DOHH2 (cell line): ENCODE results near the gene ESYT3.

Experiments
- H3F3A ChIP-seq: fragments of 200-600 bp; sonication (generic), shearing (Covaris generic); 2 replicates; pipeline ENCODE4 v1.6.0; 2016; ENCODE audit warnings: antibody characterized with exemption, mild to moderate bottlenecking; ENCODE audit not compliant: control insufficient read depth, insufficient read depth
- H3K27ac ChIP-seq: fragments of 200-600 bp; sonication (generic); 2 replicates; pipeline ENCODE4 v1.5.1; 2014; ENCODE audit warnings: low read depth, mild to moderate bottlenecking, low read length, moderate library complexity
- H3K27me3 ChIP-seq: fragments of 200-600 bp; sonication (generic); 2 replicates; pipeline ENCODE4 v1.6.1; 2014; ENCODE audit warnings: mild to moderate bottlenecking, low read length, mixed read lengths; ENCODE audit not compliant: control insufficient read depth
- H3K36me3 ChIP-seq: fragments of 200-600 bp; sonication (generic); 2 replicates; pipeline ENCODE4 v1.6.1; 2014; ENCODE audit warnings: mild to moderate bottlenecking, low read length, moderate library complexity, mixed read lengths; ENCODE audit not compliant: control insufficient read depth
- H3K4me1 ChIP-seq: fragments of 200-600 bp; sonication (generic); 2 replicates; pipeline ENCODE4 v1.6.1; 2014; ENCODE audit warnings: mild to moderate bottlenecking, low read length, mixed read lengths; ENCODE audit not compliant: control insufficient read depth
- H3K4me2 ChIP-seq: fragments of 200-600 bp; sonication (generic); 2 replicates; pipeline ENCODE4 v1.6.0; 2014; ENCODE audit warnings: mild to moderate bottlenecking, low read length, moderate library complexity
- H3K4me3 ChIP-seq: fragments of 200-600 bp; sonication (generic); 2 replicates; pipeline ENCODE4 v1.5.1; 2014; ENCODE audit warnings: mild to moderate bottlenecking, low read length, mixed read lengths
- H3K79me2 ChIP-seq: fragments of 200-600 bp; sonication (generic); 2 replicates; pipeline ENCODE4 v1.6.1; 2014; ENCODE audit warnings: mild to moderate bottlenecking, low read length, mixed read lengths; ENCODE audit not compliant: control insufficient read depth
- H3K9me2 ChIP-seq: fragments of 200-600 bp; sonication (generic); replicated peaks from 2 replicates; pipeline ENCODE4 v1.6.1; 2014; ENCODE audit warnings: mild to moderate bottlenecking, low read length, mixed read lengths; ENCODE audit not compliant: control insufficient read depth
- H3K9me3 ChIP-seq: fragments of 200-600 bp; sonication (generic); 2 replicates; pipeline ENCODE4 v1.6.1; 2014; ENCODE audit warnings: antibody characterized with exemption, low read length, mixed read lengths; ENCODE audit not compliant: control insufficient read depth, insufficient read depth
- H4K20me1 ChIP-seq: fragments of 200-600 bp; sonication (generic); 2 replicates; pipeline ENCODE4 v1.6.0; 2014; ENCODE audit warnings: low read depth, mild to moderate bottlenecking, antibody characterized with exemption, low read length, moderate library complexity; ENCODE audit not compliant: control insufficient read depth, insufficient read depth
- CTCF ChIP-seq: fragments of 200-600 bp; sonication (generic); IDR thresholded peaks from one replicate; pipeline ENCODE4 v1.5.1; 2014; ENCODE audit warnings: antibody characterized with exemption, mild to moderate bottlenecking, low read depth, low read length; ENCODE audit not compliant: poor library complexity, severe bottlenecking
- EZH2phosphoT487 ChIP-seq: fragments of 200-600 bp; sonication (generic); IDR thresholded peaks from 2 replicates; pipeline ENCODE4 v1.6.1; 2017; ENCODE audit warnings: borderline replicate concordance, mild to moderate bottlenecking, antibody characterized with exemption, low read length, moderate library complexity, mixed read lengths

ESYT3 gene

GRCh38 chr3:138400651-138401070 is 33.8 kb upstream of the ESYT3 start:
- Histone ChIP-seq H4K20me1 (no peaks in the 10 kb centered on the region), H3K4me2 (no peak overlapping the region), H3K4me1 (peaks cover 3% of the 10 kb centered on the region; the same call in 1 of the 2 replicates), H3F3A (no peaks in the 10 kb centered on the region), H3K9me3 (no peaks in the 10 kb centered on the region), H3K27ac (no peak overlapping the region), H3K79me2 (no peaks in the 10 kb centered on the region), H3K36me3 (no peaks in the 10 kb centered on the region), H3K9me2 (no peaks in the 10 kb centered on the region), H3K27me3 (peaks cover 47% of the 10 kb centered on the region), H3K4me3 (no peak overlapping the region)
- TF ChIP-seq CTCF (no peak), EZH2phosphoT487 (no peak)

GRCh38 chr3:138401834-138402233 is 32.6 kb upstream of the ESYT3 start:
- Histone ChIP-seq H3K4me2 (no peak overlapping the region), H3K9me3 (no peaks in the 10 kb centered on the region), H3F3A (no peaks in the 10 kb centered on the region), H3K27ac (no peak overlapping the region), H4K20me1 (no peaks in the 10 kb centered on the region), H3K4me1 (no peaks in the 10 kb centered on the region), H3K9me2 (no peaks in the 10 kb centered on the region), H3K27me3 (peaks cover 54% of the 10 kb centered on the region), H3K36me3 (no peaks in the 10 kb centered on the region), H3K4me3 (no peak overlapping the region), H3K79me2 (no peaks in the 10 kb centered on the region)
- TF ChIP-seq CTCF (no peak), EZH2phosphoT487 (no peak)

- Histone ChIP-seq H3F3A (no peaks in the 10 kb centered on the region), H3K36me3 (no peaks in the 10 kb centered on the region), H3K27me3 (peaks cover 60% of the 10 kb centered on the region), H4K20me1 (no peaks in the 10 kb centered on the region), H3K4me3 (no peak overlapping the region), H3K9me2 (no peaks in the 10 kb centered on the region), H3K4me2 (no peak overlapping the region), H3K27ac (no peak overlapping the region), H3K4me1 (no peaks in the 10 kb centered on the region), H3K79me2 (no peaks in the 10 kb centered on the region), H3K9me3 (no peaks in the 10 kb centered on the region)
- TF ChIP-seq EZH2phosphoT487 (no peak), CTCF (no peak)
Measured at GRCh38 chr3:138404121-138404520, 30.3 kb upstream of the ESYT3 start.

GRCh38 chr3:138405001-138405400 is 29.4 kb upstream of the ESYT3 start:
- no peak for TF ChIP-seq CTCF
- no peak for TF ChIP-seq EZH2phosphoT487

More at GRCh38 chr3:138405001-138405400, 29.4 kb upstream of the ESYT3 start:
- Histone ChIP-seq H3K27me3 (peaks cover 52% of the 10 kb centered on the region), H3F3A (no peaks in the 10 kb centered on the region), H3K9me2 (no peaks in the 10 kb centered on the region), H4K20me1 (no peaks in the 10 kb centered on the region), H3K79me2 (no peaks in the 10 kb centered on the region), H3K9me3 (no peaks in the 10 kb centered on the region), H3K36me3 (no peaks in the 10 kb centered on the region), H3K4me1 (no peaks in the 10 kb centered on the region), H3K4me2 (no peak overlapping the region), H3K4me3 (no peak overlapping the region), H3K27ac (no peak overlapping the region)
